ENCODE measurements around the gene TEX264.

- TF ChIP-seq ZNF239 (tag by site-specific recombination; IDR thresholded peaks at IDR 0.05) (no peak), INSM2 (tag by site-specific recombination; IDR thresholded peaks at IDR 0.05) (no peak), REST (tag by site-specific recombination; IDR thresholded peaks at IDR 0.05) (no peak), CTCF (tag by site-specific recombination; IDR thresholded peaks at IDR 0.05) (no peak), ZNF423 (tag by site-specific recombination; IDR thresholded peaks at IDR 0.05) (no peak), ZNF280D (tag by site-specific recombination; IDR thresholded peaks at IDR 0.05) (no peak), ZNF248 (tag by site-specific recombination; IDR thresholded peaks at IDR 0.05) (no peak), SP7 (tag by site-specific recombination; IDR thresholded peaks at IDR 0.05) (no peak), ZNF335 (tag by site-specific recombination; conservative IDR thresholded peaks at IDR 0.05) (no peak)
Measured at GRCh38 chr3:51686056-51686455, 15.0 kb downstream of the TEX264 start.
